ENCODE data around the gene IFNAR1.

The IFNAR1 gene

GRCh38 chr21:33309778-33310177 is 15.0 kb upstream of the IFNAR1 start:
- Histone ChIP-seq H2AFZ (no peak overlapping the region), H3K27ac (no peak overlapping the region), H3K9ac (no peak overlapping the region), H3K4me3 (ENCODE audit: low read depth, low read length) (no peak overlapping the region), H3K27me3 (ENCODE audit: control insufficient read depth, insufficient read depth, low read length) (no peaks in the 10 kb centered on the region), H3K4me2 (ENCODE audit: low read length) (no peak overlapping the region), H3K79me2 (no peaks in the 10 kb centered on the region), H3K36me3 (ENCODE audit: control insufficient read depth, insufficient read depth, low read length) (no peaks in the 10 kb centered on the region), H3K4me1 (no peaks in the 10 kb centered on the region), H3K9me3 (ENCODE audit: control insufficient read depth, low read length) (no peaks in the 10 kb centered on the region)
- TF ChIP-seq, protein P1, sequence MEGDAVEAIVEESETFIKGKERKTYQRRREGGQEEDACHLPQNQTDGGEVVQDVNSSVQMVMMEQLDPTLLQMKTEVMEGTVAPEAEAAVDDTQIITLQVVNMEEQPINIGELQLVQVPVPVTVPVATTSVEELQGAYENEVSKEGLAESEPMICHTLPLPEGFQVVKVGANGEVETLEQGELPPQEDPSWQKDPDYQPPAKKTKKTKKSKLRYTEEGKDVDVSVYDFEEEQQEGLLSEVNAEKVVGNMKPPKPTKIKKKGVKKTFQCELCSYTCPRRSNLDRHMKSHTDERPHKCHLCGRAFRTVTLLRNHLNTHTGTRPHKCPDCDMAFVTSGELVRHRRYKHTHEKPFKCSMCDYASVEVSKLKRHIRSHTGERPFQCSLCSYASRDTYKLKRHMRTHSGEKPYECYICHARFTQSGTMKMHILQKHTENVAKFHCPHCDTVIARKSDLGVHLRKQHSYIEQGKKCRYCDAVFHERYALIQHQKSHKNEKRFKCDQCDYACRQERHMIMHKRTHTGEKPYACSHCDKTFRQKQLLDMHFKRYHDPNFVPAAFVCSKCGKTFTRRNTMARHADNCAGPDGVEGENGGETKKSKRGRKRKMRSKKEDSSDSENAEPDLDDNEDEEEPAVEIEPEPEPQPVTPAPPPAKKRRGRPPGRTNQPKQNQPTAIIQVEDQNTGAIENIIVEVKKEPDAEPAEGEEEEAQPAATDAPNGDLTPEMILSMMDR (IDR thresholded peaks at IDR 0.05) = no peak

- Histone ChIP-seq H3K27me3 (ENCODE audit: control insufficient read depth, insufficient read depth, low read length) (no peaks in the 10 kb centered on the region), H3K4me2 (ENCODE audit: low read length) (no peak overlapping the region), H3K9me3 (ENCODE audit: control insufficient read depth, low read length) (no peaks in the 10 kb centered on the region), H3K9ac (no peak overlapping the region), H3K27ac (no peak overlapping the region), H3K4me3 (ENCODE audit: low read depth, low read length) (no peak overlapping the region), H3K36me3 (ENCODE audit: control insufficient read depth, insufficient read depth, low read length) (no peaks in the 10 kb centered on the region), H2AFZ (no peak overlapping the region), H3K4me1 (no peaks in the 10 kb centered on the region), H3K79me2 (no peaks in the 10 kb centered on the region)
- TF ChIP-seq, protein P1 (IDR thresholded peaks at IDR 0.05) = no peak
Measured at GRCh38 chr21:33312121-33312520, 12.6 kb upstream of the IFNAR1 start.

DNA sequence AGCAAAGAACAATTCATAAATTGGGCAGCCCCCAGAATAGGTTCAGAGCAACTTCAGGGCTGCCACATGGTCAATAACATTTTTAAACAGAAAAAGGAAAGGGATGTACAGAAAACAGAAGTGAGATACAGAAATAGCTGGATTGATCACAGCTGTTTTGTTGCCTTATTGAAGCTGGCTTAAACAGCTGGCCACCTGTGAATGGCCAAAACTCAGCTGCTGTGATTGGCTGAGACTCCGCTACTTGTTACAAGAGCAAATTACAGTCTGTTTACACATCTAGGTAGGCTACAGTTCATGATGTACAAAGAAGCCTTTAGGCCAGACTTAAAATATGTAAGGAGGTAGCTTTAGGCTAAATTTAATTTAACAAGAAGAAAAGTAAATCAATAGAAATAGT is 11.6 kb upstream of the IFNAR1 start:
- no peak overlapping the region for H3K27ac ChIP-seq
- H3K4me3 ChIP-seq (ENCODE audit: low read depth, low read length) = no peak overlapping the region
- H3K9ac ChIP-seq = no peak overlapping the region
- TF ChIP-seq, protein P1 (IDR thresholded peaks at IDR 0.05) = no peak
- no peaks in the 10 kb centered on the region for H3K27me3 ChIP-seq (ENCODE audit: control insufficient read depth, insufficient read depth, low read length)
- no peaks in the 10 kb centered on the region for H3K4me1 ChIP-seq
- no peaks in the 10 kb centered on the region for H3K79me2 ChIP-seq
- H3K9me3 ChIP-seq (ENCODE audit: control insufficient read depth, low read length) = no peaks in the 10 kb centered on the region
- no peak overlapping the region for H2AFZ ChIP-seq
- no peaks in the 10 kb centered on the region for H3K36me3 ChIP-seq (ENCODE audit: control insufficient read depth, insufficient read depth, low read length)
- H3K4me2 ChIP-seq (ENCODE audit: low read length) = no peak overlapping the region

DNA sequence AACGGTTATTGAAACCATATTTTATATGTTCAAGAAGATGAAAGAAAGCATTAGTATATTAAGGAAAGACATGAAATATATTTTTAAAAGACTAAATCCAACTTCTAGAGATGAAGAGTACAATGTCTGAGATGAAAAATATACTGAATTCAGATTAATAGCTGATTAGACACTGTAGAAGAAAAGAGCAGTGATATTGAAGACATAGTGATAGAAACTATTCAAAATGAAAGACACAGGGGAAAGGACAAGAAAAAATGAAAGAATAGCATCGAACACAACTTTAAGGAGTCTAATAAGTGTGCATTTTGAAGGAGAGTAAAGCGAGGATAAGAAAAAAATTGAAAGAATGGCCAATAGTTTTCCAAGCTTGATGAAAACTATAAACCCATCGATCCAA is 11.2 kb upstream of the IFNAR1 start:
- H3K4me1 ChIP-seq = no peaks in the 10 kb centered on the region
- TF ChIP-seq, protein P1 (IDR thresholded peaks at IDR 0.05) = no peak
- H3K4me2 ChIP-seq (ENCODE audit: low read length) = no peak overlapping the region

DNA sequence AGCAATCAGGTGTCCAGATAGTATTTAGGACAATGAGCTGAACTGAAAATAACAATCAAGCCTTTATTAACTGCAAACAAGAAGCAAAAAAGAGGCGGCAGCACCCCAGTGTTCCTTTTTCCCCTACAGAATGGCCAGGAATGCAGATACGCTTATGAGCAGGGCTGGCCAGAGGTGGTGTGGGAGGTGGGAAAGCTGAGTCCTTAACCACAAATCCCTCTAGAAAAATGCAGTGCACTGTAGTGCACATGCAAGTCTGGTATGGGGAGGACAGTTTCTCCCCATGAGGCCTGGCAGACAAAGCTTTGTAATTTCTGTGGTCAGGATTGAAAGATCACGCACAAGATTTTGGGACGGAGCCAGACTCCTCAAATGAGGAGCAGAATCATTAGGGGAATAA is 10.7 kb upstream of the IFNAR1 start:
- TF ChIP-seq, protein P1 (IDR thresholded peaks at IDR 0.05) = no peak
- Histone ChIP-seq H3K27me3 (ENCODE audit: control insufficient read depth, insufficient read depth, low read length) (no peaks in the 10 kb centered on the region), H3K4me3 (ENCODE audit: low read depth, low read length) (no peak overlapping the region), H3K4me1 (no peaks in the 10 kb centered on the region), H3K4me2 (ENCODE audit: low read length) (no peak overlapping the region), H2AFZ (no peak overlapping the region), H3K27ac (no peak overlapping the region), H3K9ac (no peak overlapping the region), H3K9me3 (ENCODE audit: control insufficient read depth, low read length) (no peaks in the 10 kb centered on the region), H3K36me3 (ENCODE audit: control insufficient read depth, insufficient read depth, low read length) (no peaks in the 10 kb centered on the region), H3K79me2 (no peaks in the 10 kb centered on the region)

More for the DNA sequence above, 11.2 kb upstream of the IFNAR1 start:
- Histone ChIP-seq H3K4me3 (ENCODE audit: low read depth, low read length) (no peak overlapping the region), H3K27me3 (ENCODE audit: control insufficient read depth, insufficient read depth, low read length) (no peaks in the 10 kb centered on the region), H3K9me3 (ENCODE audit: control insufficient read depth, low read length) (no peaks in the 10 kb centered on the region), H3K79me2 (no peaks in the 10 kb centered on the region), H3K27ac (no peak overlapping the region), H2AFZ (no peak overlapping the region), H3K9ac (no peak overlapping the region), H3K36me3 (ENCODE audit: control insufficient read depth, insufficient read depth, low read length) (no peaks in the 10 kb centered on the region)

All from parathyroid adenoma (tissue), 2 donors.